GM12874 (cell line): ENCODE results near the gene KIAA0232.

Source experiments
- CTCF ChIP-seq: IDR thresholded peaks from 2 replicates; pipeline ENCODE4 v1.5.1; 2011; ENCODE audit warnings: low read depth, mild to moderate bottlenecking, control low read depth, low read length, moderate library complexity; ENCODE audit not compliant: insufficient read depth

The KIAA0232 gene

GRCh38 chr4:6768539-6768905, 14.0 kb upstream of the KIAA0232 start:
- no peak for TF ChIP-seq CTCF

GRCh38 chr4:6769233-6769988, 13.1 kb upstream of the KIAA0232 start:
- no peak for TF ChIP-seq CTCF

DNA sequence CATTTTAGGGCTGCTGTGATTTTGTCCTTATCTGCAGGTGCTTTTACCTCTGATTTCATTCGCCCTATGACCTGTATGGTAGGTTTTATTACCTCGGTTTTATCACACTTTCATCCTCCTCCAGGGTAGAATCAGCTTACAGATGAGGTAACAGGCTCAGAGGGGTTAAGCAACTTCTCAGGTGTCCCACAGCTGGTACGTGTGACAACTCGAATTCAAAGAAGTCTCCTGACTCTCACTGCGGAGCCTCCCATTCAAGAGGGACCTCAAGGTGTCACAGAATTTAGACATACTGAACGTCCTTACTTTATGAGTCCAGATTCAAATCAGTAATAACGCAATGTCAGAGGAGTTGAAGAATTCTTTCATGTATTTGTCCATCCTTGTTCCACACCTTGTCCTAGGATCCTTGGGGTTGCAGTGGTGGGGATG, 12.5 kb upstream of the KIAA0232 start:
- TF ChIP-seq CTCF: no peak

GRCh38 chr4:6770581-6771228, 11.8 kb upstream of the KIAA0232 start:
- no peak for TF ChIP-seq CTCF

- no peak for TF ChIP-seq CTCF
Measured at GRCh38 chr4:6771229-6771671, 11.3 kb upstream of the KIAA0232 start.

- no peak for TF ChIP-seq CTCF
Measured at GRCh38 chr4:6772223-6772928, 10.2 kb upstream of the KIAA0232 start.

GRCh38 chr4:6773106-6773505, 9.4 kb upstream of the KIAA0232 start:
- TF ChIP-seq CTCF: no peak
